Measurements from ENCODE around the gene ZNF839.

ZNF839 gene

GRCh38 chr14:102341566-102341965 lies 22.0 kb downstream of the ZNF839 start (continued):
- TF ChIP-seq, protein P1, sequence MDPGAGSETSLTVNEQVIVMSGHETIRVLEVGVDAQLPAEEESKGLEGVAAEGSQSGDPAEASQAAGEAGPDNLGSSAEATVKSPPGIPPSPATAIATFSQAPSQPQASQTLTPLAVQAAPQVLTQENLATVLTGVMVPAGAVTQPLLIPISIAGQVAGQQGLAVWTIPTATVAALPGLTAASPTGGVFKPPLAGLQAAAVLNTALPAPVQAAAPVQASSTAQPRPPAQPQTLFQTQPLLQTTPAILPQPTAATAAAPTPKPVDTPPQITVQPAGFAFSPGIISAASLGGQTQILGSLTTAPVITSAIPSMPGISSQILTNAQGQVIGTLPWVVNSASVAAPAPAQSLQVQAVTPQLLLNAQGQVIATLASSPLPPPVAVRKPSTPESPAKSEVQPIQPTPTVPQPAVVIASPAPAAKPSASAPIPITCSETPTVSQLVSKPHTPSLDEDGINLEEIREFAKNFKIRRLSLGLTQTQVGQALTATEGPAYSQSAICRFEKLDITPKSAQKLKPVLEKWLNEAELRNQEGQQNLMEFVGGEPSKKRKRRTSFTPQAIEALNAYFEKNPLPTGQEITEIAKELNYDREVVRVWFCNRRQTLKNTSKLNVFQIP (CRISPR knock-in tag; IDR thresholded peaks at IDR 0.05; ENCODE audit: borderline replicate concordance, low read depth) = no peak
- TF ChIP-seq ZNF8 (CRISPR knock-in tag; IDR thresholded peaks at IDR 0.05) (no peak), ARNTL (CRISPR knock-in tag; IDR thresholded peaks at IDR 0.05; ENCODE audit: borderline replicate concordance, low read depth) (no peak), ZNF565 (CRISPR knock-in tag; conservative IDR thresholded peaks at IDR 0.05; ENCODE audit: low read depth) (no peak), TOX (CRISPR knock-in tag; IDR thresholded peaks at IDR 0.05; ENCODE audit: borderline replicate concordance) (no peak), OSR1 (CRISPR knock-in tag; IDR thresholded peaks at IDR 0.05) (no peak), RARB (CRISPR knock-in tag; IDR thresholded peaks at IDR 0.05) (no peak), CSDC2 (CRISPR knock-in tag; IDR thresholded peaks at IDR 0.05) (no peak), CSRNP3 (CRISPR knock-in tag; IDR thresholded peaks at IDR 0.05) (no peak)

- no peak for ATAC-seq
- TF ChIP-seq ZNF8 (CRISPR knock-in tag; IDR thresholded peaks at IDR 0.05) (no peak), ZFP30 (CRISPR knock-in tag; IDR thresholded peaks at IDR 0.05) (no peak), BACH2 (CRISPR knock-in tag; IDR thresholded peaks at IDR 0.05; ENCODE audit: borderline replicate concordance) (no peak), ZC3H10 (CRISPR knock-in tag; IDR thresholded peaks at IDR 0.05) (no peak), CSDC2 (CRISPR knock-in tag; IDR thresholded peaks at IDR 0.05) (no peak), ZFP3 (CRISPR knock-in tag; IDR thresholded peaks at IDR 0.05) (no peak), RARB (CRISPR knock-in tag; IDR thresholded peaks at IDR 0.05) (no peak), PPARA (CRISPR knock-in tag; IDR thresholded peaks at IDR 0.05; ENCODE audit: borderline replicate concordance) (no peak), ZNF70 (CRISPR knock-in tag; IDR thresholded peaks at IDR 0.05) (no peak), ISL1 (CRISPR knock-in tag; IDR thresholded peaks at IDR 0.05) (no peak), ESRRG (CRISPR knock-in tag; IDR thresholded peaks at IDR 0.05) (no peak)
- TF ChIP-seq, protein P2, sequence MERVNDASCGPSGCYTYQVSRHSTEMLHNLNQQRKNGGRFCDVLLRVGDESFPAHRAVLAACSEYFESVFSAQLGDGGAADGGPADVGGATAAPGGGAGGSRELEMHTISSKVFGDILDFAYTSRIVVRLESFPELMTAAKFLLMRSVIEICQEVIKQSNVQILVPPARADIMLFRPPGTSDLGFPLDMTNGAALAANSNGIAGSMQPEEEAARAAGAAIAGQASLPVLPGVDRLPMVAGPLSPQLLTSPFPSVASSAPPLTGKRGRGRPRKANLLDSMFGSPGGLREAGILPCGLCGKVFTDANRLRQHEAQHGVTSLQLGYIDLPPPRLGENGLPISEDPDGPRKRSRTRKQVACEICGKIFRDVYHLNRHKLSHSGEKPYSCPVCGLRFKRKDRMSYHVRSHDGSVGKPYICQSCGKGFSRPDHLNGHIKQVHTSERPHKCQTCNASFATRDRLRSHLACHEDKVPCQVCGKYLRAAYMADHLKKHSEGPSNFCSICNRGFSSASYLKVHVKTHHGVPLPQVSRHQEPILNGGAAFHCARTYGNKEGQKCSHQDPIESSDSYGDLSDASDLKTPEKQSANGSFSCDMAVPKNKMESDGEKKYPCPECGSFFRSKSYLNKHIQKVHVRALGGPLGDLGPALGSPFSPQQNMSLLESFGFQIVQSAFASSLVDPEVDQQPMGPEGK (CRISPR knock-in tag; IDR thresholded peaks at IDR 0.05; ENCODE audit: borderline replicate concordance) = no peak
- TF ChIP-seq, protein P3, sequence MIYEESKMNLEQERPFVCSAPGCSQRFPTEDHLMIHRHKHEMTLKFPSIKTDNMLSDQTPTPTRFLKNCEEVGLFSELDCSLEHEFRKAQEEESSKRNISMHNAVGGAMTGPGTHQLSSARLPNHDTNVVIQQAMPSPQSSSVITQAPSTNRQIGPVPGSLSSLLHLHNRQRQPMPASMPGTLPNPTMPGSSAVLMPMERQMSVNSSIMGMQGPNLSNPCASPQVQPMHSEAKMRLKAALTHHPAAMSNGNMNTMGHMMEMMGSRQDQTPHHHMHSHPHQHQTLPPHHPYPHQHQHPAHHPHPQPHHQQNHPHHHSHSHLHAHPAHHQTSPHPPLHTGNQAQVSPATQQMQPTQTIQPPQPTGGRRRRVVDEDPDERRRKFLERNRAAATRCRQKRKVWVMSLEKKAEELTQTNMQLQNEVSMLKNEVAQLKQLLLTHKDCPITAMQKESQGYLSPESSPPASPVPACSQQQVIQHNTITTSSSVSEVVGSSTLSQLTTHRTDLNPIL (CRISPR knock-in tag; IDR thresholded peaks at IDR 0.05; ENCODE audit: low read depth) = no peak
- TF ChIP-seq, protein P1 (CRISPR knock-in tag; IDR thresholded peaks at IDR 0.05; ENCODE audit: borderline replicate concordance, low read depth) = no peak
These were observed 22.7 kb downstream of the ZNF839 start for GRCh38 chr14:102342238-102342637.

DNA sequence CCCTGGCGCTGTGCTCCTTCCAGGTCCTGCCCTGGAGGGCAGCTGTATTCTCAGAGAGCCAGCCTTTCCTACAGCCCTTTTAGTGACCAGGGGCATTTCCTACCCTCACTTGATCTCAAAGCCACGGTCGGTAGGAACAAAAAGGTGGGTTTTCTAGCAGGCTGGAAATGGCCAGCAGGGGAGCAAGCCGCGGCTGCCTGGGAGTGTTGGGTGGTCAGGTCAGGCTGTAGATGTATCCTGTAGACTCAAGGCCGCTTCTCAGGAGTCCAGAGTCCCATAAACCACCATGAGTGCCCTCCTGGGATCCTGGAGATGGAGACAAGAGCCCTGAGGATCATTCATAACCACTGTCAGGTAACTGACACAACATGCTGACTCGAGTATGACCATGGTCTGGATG lies 24.5 kb downstream of the ZNF839 start:
- TF ChIP-seq ZFP3 (CRISPR knock-in tag; IDR thresholded peaks at IDR 0.05) = no peak
- no peak for TF ChIP-seq ZFP30 (CRISPR knock-in tag; IDR thresholded peaks at IDR 0.05)
- no peak for TF ChIP-seq ZNF70 (CRISPR knock-in tag; IDR thresholded peaks at IDR 0.05)
- no peak for TF ChIP-seq SNAI2 (CRISPR knock-in tag; IDR thresholded peaks at IDR 0.05)
- TF ChIP-seq, protein P3 (CRISPR knock-in tag; IDR thresholded peaks at IDR 0.05; ENCODE audit: low read depth) = no peak
- TF ChIP-seq TCF4 (CRISPR knock-in tag; IDR thresholded peaks at IDR 0.05; ENCODE audit: borderline replicate concordance) = no peak
- no peak for TF ChIP-seq ARNTL (CRISPR knock-in tag; IDR thresholded peaks at IDR 0.05; ENCODE audit: borderline replicate concordance, low read depth)
- TF ChIP-seq PPARA (CRISPR knock-in tag; IDR thresholded peaks at IDR 0.05; ENCODE audit: borderline replicate concordance) = no peak
- no peak for TF ChIP-seq RARB (CRISPR knock-in tag; IDR thresholded peaks at IDR 0.05)
- TF ChIP-seq ZNF8 (CRISPR knock-in tag; IDR thresholded peaks at IDR 0.05) = no peak
- ATAC-seq = no peak
